GM21360 (cell line): ENCODE results near the gene TCP11L1.
"Not testable (repeated sequence)": the region's sequence is repeated elsewhere in the genome, so short reads cannot be mapped to it uniquely, and the experiment has no call there.

Experiments used
- ATAC-seq: cut with Tn5 transposase; IDR thresholded peaks from one replicate; pipeline ENCODE4 v1.9.1; 2021; ENCODE audit warnings: mild to moderate bottlenecking, moderate library complexity; ENCODE audit not compliant: unreplicated experiment

The TCP11L1 gene

GRCh38 chr11:33064866-33065265 is 25.5 kb downstream of the TCP11L1 start:
- ATAC-seq, result no peak

GRCh38 chr11:33065445-33066178 is 26.2 kb downstream of the TCP11L1 start:
- no peak for ATAC-seq

DNA sequence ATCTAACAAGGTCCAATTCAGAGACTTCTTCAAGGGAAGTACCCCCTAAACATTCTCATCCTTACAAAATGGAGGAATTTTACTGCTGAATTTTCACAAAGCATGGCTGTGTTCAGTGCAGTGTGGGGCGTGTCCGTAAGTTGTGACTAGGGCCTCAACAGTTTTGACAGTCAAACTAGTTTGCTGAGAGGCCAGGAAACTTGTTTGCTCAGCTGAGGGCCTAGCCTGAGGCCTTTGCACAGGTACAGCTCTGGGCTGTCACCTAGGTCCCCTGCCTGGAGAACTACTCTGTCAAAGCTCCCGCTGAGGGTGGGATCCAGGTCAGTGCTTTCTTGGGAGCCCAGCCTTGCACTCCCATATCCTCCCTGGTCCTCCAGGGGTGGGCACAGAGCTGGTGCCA is 27.9 kb downstream of the TCP11L1 start:
- ATAC-seq, result no peak

DNA sequence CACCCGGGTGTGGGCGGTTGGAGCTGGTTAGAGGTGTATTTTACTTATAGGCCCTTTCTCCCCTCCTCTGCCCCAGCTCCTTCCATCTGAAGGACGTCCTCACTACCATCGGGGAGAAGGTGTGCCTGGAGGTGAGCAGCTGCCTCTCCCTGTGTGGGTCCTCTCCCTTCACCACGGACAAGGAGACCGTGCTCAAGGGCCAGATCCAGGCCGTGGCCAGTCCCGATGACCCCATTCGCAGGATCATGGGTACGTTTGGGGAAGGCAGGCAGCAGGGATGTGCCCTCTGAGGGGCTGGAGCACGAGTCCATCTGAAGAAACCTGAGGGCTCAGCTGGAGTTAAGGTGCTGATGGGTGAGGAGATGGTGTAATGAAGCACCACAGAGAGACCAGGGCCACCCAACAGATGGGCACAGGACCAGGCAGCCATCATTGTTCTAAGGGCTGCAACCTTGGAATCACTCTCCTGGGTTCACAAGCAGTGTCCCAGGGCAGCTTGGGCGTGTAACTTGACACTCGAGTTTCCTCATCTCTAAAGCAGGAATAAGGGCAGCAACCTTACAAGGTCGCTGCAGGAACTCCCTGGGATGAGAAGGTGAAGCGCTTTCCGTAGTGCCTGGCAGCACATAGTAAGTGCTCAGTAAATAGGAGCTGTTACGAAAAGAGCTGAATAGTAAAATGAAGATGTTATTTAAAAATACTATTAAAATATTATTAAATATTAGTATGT is 29.4 kb downstream of the TCP11L1 start:
- ATAC-seq, result no peak

GRCh38 chr11:33072465-33072864 is 33.1 kb downstream of the TCP11L1 start:
- no peak for ATAC-seq

- ATAC-seq, result no peak
Measured at GRCh38 chr11:33083918-33084317, 44.5 kb downstream of the TCP11L1 start.

DNA sequence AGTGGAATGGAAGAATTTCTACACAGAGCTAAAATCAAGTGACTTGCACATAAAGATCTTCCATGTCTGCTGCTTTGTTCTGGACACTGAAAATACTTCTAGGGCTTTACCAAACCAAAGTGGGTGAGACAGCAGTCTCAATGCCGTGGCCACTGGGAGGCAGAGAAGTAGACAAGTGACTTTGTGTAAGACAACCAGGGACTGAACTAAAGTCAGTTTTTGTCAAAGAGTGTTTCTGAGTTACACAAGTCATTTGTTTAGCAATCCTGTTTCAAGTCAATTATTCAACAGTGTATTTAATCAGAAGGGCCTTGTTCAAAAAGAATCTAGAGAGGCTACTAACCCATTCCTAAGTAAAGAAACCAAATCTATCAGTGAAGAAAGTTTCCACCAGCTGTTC is 46.6 kb downstream of the TCP11L1 start:
- no peak for ATAC-seq

- no peak for ATAC-seq
Measured at GRCh38 chr11:33089776-33090175, 50.4 kb downstream of the TCP11L1 start.

- no peak for ATAC-seq
Measured at GRCh38 chr11:33094157-33094556, 54.8 kb downstream of the TCP11L1 start.

- no peak for ATAC-seq
Measured at GRCh38 chr11:33103836-33104235, 64.5 kb downstream of the TCP11L1 start.

DNA sequence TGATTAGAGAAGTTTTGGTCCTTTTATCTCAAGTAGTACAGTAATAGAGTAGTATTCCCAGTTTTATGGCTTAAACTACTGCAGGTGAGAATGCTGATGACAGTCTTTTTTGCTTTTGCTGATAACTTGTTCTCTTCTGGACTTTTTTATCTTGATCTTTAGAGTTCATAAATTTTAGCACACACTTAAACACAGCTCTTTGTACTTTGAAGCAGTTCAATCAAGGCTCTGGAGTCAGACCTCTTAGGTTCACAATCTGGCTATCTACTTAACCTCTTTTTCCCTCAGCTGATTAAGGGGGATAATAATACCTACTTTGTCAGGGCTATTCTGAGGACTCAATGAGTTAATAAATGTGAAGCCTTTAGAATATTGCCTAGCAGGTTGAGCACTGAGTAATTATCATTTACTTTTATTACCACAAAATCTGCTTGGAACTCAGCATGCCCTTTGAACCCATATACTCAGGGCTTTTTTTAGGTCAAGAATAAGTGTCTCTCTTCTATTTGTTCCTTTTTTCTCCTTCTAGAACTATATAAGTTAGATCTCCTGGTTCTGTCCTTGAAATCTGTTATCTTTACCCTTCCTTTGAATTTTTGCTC is 70.0 kb downstream of the TCP11L1 start:
- no peak for ATAC-seq

- no peak for ATAC-seq
Measured at GRCh38 chr11:33110083-33110482, 70.7 kb downstream of the TCP11L1 start.

GRCh38 chr11:33116535-33116934 is 77.2 kb downstream of the TCP11L1 start:
- ATAC-seq, result no peak

- not testable (repeated sequence) for ATAC-seq
Measured at GRCh38 chr11:33122696-33123095, 83.3 kb downstream of the TCP11L1 start.
